Colon (tissue), 2 donors: Measurements from ENCODE around the gene PRKN.

Experiments used
- FAIRE-seq: peaks from 2 replicates; lab custom pipeline; 2012; peaks lifted over from hg19 to GRCh38; lab: Jason Lieb, UNC
- donor health status: control.
- donor health status: control.

PRKN gene

GRCh38 chr6:161415302-161415855, 1312.2 kb downstream of the PRKN start:
- no peak for FAIRE-seq

GRCh38 chr6:161414707-161415106, 1312.9 kb downstream of the PRKN start:
- no peak for FAIRE-seq

- no peak for FAIRE-seq
Observed at GRCh38 chr6:161414180-161414579, 1313.4 kb downstream of the PRKN start.

DNA sequence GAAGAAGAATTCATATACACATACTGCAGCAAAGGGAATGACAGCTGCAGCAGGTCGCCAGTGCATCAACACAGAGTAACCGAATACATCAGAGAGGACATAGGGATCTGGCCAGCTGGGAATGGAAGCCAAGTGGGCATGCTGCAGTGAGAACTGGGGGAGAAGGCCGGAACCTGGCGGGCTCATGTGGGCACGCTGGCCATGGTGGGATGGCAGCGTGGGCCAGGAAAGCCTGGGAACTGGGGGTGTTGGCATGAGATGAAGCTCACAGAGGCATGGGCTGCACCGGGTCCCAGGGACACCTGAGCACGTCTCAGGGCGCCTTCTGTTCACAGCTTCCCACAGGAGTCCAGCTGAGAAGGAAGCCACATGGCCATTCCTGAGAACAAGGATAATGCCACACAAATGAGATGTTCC, 1314.2 kb downstream of the PRKN start:
- FAIRE-seq: no peak

- FAIRE-seq: no peak
Observed at GRCh38 chr6:161412795-161413194, 1314.8 kb downstream of the PRKN start.

DNA sequence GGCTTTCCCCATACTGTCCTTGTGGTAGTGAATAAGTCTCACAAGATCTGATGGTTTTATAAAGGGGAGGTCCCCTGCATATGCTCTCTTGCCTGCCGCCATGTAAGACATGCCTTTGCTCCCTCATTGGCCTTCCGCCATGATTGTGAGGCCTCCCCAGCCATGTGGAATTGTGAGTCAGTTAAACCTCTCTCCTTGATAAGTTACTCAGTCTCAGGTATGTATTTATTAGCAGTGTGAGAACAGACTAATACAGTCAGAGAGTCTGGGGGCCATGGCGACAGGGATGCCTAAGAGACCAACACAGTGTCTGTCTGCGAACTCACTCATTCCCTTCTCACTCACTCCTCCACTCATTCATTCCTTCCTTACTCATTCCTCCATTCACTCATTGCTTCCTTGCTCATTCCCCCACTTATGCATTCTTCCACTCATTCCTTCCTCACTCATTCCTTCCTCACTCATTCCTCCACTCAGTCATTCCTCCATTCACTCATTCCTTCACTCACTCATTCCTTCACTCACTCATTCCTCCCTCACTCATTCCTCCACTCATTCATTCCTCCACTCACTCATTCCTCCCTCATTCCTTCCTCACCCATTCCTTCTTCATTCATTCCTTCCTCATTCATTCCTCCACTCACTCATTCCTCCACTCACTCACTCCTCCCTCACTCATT, 1316.2 kb downstream of the PRKN start:
- no peak for FAIRE-seq

- no peak for FAIRE-seq
Observed at GRCh38 chr6:161410736-161411135, 1316.8 kb downstream of the PRKN start.

DNA sequence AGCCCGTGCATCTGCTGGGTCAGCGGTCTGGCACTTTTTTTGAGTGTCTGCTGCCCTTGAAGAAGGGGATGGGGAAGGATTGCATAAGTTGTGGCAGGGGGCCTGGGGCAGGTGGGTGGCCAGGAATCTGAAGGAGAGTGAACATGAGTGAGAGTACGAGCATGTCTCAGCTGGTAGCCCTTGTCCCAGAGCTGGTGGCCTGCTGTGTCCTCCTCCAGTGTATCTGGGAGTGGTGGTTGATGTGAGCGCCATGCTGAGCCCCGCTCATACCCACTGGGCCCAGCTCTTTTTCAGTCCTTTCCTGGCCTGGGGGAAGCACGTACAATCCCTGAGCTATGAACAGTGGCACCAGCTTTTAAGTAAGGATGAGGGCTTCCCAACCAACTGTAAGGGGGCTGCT, 1317.5 kb downstream of the PRKN start:
- no peak for FAIRE-seq

GRCh38 chr6:161409353-161409752, 1318.2 kb downstream of the PRKN start:
- FAIRE-seq: no peak

DNA sequence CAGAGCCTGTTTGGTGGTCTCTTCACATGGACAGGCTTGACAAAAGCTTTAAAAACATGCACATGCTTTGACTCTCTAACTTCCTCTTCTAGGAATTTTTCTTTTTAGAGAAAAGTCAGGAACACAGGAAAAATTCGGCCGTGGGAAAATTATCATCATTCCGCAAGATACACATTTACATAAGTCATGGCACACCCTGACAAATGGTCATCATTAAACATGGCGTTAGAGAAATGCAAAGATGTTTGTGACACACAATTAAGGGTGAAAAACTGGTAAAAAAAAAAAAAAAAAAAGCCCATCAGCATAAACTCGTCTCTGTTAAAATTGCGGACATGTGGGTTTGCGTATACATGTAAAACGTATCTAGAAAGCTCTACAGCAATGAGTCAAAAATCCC, 1319.5 kb downstream of the PRKN start:
- FAIRE-seq: no peak

GRCh38 chr6:161407581-161407980, 1320.0 kb downstream of the PRKN start:
- FAIRE-seq: no peak

- FAIRE-seq: no peak
Observed at GRCh38 chr6:161407115-161407514, 1320.5 kb downstream of the PRKN start.

GRCh38 chr6:161406646-161407045, 1320.9 kb downstream of the PRKN start:
- no peak for FAIRE-seq

GRCh38 chr6:161405418-161405817, 1322.1 kb downstream of the PRKN start:
- FAIRE-seq: no peak

DNA sequence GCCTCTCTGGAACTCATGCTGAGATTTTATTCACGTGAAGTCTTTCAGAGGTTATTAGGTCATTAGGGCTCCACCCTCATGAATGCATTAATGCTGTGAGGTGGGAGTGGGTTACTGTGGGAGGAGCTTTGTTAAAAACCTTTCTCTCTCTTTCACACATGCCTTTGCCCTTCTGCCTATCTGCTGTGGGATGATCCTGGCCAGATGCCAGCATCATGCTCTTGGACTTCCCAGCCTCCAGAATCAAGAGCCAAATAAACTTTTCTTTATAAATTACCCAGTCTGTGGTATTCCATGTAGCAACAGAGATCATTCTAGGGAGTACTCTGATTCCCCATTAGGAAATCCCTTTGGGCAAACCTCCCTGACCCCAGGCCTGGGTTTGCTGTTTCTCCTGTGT, 1323.8 kb downstream of the PRKN start:
- no peak for FAIRE-seq

DNA sequence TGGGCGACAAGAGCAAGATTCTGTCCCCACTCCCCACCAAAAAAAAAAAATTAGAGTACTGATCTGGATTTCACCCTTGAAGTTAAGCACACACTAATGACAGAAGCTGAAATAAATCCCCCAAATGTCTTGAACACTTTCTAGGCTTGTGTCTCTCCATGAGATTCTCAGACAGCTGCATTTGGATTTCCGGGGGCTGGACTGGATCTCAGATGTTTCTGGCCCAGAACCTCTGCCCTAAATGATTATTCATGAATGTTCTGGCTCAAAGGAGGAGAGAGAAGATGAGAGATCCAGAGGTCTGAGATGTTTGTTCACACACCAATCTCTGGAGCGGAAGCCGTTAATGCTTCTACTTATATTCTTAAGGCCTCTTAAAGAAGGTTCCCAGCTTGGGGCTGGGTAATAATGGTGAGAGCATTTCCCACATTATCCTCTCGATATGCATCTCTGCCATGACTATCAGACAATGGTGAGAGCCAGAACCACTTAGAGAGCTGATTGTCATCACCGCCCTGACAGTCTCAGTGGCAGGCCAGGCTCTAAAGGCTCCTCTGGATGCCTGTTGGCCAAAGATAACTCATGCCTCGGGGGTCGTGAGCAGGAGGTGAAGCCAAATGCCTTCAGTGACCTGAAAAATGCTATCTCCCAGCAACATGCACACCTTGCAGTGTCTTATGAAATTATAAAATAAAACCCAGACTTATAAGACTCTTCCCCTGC, 1325.8 kb downstream of the PRKN start:
- no peak for FAIRE-seq

GRCh38 chr6:161400671-161401070, 1326.9 kb downstream of the PRKN start:
- no peak for FAIRE-seq

DNA sequence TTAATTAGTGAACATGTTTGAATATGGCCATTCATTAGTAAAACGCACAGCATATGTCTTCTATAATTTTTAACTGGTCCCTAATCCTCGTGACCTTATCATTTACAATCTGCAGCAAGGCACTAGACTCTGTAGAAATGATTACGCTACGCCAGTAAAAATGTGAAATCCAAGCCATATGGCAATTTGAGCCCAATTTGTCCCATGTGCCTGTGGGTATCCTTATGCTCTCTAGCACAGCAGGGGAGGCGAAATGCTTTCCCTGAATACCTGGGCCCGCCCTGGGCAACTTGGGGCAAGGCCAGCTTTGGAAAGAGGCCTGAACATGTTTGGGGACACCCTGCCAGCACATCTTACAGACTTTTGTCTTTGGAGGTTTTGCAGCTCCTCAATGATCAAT, 1331.0 kb downstream of the PRKN start:
- no peak for FAIRE-seq

DNA sequence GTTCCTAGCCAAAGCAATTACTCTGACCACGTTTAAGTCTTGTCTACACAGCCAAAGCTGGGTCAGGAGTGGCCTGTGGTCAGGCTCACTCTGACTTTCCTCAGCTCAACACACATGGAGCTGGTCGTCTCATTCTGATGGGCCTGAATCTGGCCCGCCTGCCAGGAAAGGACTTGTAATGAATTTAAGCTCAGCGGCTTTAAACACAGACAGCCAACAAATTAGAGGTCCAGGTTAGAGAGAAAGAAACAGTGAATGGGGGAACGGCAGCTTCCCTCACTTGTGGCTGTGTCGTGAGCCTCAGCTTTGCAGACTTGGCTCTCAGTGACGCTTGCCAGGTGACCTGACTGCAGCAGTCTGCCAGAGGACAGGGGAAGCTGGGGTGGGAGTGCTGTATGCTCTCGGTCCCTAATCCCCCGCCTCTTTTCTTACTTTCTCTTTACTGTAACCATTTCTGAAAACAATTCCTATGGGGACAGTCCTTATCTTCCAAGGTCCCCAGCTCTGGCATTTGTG, 1331.8 kb downstream of the PRKN start:
- FAIRE-seq: no peak

DNA sequence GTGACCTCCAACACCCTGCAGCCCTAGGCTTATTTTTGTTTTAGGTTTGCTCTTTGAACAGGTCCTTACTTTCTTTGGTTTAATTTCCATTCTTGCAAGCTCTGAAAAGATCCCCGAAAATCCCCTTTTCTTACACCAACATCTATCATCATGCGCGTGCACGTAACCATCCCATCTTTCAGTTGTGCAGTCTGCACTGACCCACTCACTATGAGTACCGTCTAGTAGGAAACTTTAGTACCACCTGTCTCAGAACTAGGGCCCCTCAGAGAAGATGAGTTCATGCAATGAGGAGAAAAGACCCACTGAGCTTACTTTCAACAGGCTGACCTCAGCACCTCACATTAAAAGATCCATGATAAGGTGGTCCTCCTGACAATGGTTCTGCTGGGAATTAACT, 1333.1 kb downstream of the PRKN start:
- no peak for FAIRE-seq

GRCh38 chr6:161393839-161394364, 1333.7 kb downstream of the PRKN start:
- no peak for FAIRE-seq

GRCh38 chr6:161393292-161393691, 1334.3 kb downstream of the PRKN start:
- FAIRE-seq: no peak

GRCh38 chr6:161389756-161390155, 1337.8 kb downstream of the PRKN start:
- no peak for FAIRE-seq
